Activated CD8-positive, alpha-beta memory T cell treated with anti-CD3 and anti-CD28 coated beads for 1 hour (primary cell): ENCODE measurements around the gene PLBD1.

Source experiments
- DNase-seq, 2 donors: peaks; one replicate each; pipeline ENCODE4 v3.0.0-alpha.2; 2020; ENCODE audit warnings: low read depth in 1 of 2; ENCODE audit errors: extremely low read depth in 1 of 2

Gene PLBD1

DNA sequence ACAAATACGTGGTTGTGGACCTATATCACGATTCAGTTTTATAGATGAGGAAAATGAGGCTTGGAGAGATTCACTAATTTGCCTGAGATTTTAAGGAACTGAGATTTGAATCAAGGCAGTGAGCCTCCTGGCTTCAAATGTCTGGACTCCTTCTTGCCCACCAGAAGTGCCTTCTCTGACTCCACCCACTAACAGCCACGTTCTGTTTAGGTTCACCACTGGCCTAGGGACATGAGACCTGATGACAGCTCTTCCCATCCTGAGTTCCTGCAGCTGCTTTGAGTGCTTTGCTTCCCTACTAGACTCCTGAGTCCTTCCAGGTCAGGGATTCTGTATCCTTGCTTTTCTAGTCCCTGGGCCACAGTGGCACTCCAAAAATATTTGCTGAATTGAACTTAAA is 57.1 kb downstream of the PLBD1 start:
- DNase-seq, result no peak

DNA sequence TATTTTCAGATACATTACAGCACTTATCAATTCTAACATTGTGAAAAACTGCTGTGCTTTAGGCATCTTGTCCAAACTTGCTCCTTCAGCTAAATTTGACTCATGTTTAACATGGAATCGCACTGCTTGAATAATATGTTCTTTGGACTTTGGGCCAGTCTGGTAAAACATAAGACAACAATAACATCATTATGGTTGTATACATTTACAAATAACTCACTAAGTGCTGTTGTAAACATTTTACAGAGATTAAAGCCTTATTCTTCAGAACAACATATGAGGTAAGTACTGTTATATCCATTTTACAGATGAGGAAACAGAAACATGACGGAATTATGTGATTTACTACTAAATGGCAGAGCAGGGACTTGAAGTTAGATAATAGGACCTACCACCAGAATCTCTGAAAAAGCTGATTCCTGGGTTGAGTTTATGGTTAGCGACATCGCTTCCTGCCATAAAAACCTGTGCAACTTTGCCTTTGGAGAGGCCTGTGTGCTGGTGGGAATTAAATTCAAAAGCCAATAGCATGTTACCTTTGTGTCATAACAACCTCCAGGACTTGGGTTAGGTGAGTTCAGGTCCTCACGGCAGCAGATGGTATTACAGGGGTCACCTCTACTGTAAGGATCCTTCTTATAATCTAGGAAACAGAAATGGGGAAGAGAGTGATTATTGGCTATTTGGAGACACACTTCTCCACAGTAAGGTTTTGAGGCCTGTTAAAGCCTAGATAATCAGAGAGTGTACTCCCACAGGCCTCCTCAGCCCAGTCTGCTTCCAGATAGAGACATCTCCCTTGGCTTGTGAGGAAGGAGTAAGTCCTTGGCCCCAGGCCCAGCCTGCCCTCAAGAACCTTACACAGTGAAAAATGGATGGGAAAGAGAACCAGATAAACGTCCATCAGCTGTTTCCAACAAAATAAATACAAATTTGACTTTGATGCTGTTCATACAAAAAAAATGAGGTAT is 61.8 kb downstream of the PLBD1 start:
- no peak for DNase-seq

DNA sequence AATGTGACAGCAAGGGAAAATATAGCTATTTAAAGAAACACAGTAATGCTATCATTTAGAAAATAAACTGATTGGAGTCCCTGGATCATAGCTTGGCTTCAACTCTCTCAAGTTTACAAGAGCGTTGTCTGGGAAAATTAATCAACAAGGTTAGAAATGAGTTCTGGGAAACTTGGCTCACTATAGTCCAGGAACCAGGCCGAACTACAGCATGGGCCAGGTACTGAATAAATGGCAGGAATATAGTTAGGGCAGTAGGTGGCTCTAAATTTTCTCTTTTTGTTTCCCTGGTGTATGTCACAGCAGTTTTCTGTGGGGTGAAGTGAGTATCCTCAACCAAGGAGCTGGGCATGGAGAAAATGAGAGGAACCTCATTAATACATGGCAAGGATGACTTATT is 72.4 kb downstream of the PLBD1 start:
- DNase-seq, result no peak

DNA sequence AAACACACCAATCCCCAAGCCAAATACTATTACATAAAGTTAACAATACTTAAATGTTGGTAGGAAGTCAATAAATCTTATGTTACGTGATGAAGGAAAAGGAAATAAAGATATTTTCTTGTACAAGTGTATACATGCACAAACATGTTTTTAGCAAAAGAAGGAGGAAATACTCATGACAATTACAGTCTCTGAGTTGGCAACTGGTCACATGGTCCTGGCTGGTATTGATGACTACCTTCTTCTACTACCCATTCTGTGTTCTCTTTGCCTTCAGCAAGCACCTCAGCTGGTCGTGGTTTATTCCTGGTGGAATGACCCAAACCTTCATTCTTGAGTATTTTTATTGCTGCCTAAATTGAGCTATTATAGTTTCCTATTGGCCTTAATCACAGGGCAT is 84.8 kb downstream of the PLBD1 start:
- no peak for DNase-seq

DNA sequence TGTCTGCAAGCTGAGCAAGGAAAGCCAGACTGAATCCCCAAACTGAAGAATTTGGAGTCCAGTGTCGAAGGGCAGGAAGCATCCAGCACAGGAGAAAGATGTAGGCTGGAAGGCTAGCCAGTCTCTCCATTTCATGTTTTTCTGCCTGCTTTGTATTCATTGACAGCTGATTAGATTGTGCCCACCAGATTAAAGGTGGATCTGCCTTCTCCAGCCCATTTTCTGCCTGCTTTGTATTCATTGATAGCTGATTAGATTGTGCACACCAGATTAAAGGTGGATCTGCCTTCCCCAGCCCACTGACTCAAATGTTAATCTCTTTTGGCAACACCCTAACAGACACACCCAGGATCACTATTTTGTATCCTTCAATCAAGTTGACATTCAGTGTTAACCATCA is 85.3 kb downstream of the PLBD1 start:
- no peak for DNase-seq

DNA sequence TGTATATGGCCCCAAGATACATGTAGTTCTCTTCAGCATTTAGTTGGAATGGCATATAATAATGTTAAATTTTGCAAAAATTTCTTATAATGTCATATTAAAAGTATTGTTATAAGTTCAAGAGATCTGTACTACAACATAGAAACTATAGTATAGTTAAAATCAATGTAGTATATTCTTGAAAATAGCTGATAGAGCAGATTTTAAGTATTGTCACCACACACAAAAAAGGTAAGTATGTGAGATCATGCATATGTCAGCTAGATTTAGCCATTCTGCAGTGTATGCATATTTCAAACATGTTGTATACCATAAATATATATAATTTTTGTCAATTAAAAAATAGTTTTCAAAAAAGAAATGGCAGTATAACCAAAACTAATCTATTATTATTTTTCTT is 86.5 kb downstream of the PLBD1 start:
- DNase-seq, result no peak

DNA sequence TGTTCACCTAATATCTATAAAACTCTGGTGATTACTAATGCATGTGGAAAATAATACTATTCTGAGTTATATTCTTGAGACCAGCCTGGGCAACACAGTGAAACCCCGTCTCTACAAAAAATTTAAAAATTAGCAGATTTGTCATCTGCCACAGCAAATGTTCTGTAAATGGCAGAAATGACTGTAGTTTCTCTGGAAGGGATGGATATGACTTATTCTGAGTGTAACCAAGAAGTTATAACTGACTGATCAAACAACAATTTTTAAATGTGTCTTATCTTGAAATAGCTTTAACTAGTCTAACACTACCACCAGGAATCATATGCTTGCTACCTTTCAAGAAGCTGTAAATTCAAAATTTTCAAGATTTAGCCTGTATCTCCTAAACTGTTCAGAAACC is 88.7 kb downstream of the PLBD1 start:
- DNase-seq, result no peak

DNA sequence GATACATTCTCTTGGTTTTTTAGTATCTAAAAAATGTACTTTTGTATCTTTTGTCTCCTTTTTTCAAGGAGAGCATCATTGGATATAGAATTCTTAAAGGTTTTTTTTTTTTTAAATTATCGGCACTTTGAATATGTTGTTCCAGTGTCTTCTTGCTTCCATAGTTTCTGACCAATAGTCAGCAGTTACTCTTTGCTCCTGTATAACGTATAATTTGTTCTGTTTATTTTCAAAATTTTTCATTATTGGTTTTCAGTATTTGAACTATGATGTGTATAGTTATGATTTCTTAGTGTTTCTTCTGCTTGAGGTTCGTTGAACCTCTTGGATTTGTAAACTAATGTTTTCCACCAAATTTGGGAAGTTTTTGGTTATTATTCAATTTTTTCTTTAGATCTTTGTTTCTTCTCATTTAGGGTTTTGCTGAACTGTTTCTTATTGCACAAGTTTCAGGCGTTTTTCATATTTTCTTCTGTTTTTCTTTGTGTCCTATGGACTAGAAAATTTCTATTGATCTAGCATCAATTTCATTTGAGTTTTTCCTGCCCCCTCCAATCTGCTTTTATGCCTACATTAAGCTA is 93.9 kb downstream of the PLBD1 start:
- DNase-seq, result no peak

DNA sequence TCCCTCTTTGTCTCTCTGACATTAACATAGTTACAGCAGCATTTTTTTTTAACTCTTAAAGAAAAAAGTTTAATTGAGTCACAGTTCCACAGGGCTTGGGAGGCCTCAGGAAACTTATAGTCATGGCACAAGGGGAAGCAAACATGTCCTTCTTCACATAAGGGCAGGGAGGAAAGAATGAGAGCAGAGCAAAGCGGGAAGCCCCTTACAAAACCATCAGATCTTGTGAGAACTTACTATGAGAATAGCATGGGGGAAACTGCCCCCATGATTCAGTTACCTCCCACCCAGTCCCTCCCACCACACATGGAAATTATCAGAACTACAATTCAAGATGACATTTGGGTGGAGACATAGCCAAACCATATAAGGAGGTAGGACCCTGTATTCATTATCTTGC is 96.2 kb downstream of the PLBD1 start:
- no peak for DNase-seq

DNA sequence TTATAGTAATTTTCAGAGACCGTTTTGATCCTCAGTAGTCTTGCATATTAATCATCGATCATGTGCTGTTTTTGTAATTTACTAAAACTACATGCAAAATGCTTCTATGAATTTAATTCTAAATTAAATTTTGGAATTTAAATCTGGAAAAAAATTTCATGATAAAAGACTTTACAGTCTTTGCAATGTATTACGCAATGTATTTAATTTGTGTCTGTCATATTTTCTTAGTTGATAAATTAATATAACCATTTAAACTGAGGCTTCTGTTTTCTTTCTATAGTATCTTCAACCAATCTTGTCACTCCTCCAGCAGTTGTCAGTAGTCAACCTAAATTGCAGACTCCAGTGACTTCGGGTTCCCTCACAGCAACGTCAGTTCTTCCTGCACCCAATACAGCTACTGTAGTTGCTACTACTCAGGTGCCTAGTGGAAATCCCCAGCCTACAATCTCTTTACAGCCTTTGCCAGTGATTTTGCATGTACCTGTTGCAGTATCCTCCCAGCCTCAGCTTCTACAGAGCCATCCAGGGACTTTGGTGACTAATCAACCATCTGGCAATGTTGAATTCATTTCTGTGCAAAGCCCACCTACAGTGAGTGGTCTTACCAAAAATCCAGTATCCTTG is 107.4 kb downstream of the PLBD1 start:
- no peak for DNase-seq

DNA sequence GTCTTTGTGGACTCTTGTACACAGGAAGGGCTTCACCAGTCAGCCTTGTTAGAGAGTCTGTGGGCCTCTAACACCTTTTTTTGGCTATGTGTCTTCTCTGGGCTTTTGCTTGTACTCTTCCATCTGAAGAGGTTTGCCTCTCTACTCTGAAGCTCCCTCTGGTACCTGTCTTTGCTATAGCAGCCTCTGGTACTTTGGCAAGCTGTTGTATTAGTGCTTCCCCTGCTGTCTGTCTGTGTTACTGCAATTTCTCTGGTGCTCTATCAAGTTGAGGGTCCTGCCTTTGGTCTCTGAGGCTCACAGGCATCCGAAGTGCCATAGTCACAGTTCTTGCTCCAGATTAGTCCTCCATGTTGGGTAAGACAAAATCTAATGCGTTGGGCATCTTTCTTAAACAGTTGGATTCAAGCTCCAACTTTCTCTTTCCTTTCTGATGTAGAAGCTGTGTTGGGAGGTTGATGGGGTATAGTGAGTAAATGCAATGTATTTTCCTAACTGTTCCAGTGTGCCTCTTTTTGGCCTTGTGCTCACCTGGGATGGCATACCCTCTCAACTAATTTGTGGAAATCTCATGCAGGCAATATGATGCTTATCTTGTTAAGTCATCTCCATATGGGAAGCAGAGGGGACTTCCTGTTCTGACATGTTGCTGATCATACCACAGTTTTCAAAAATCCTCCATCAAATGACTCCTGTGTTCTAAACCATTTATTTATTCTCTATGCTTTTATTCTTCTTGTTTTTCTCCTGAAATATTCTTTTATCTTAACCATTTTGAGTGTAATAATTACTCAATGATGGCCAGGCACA is 113.4 kb downstream of the PLBD1 start:
- DNase-seq, result peak in 1 of 2 donors; percentile 3
